ENCODE results near the gene P3H4.

GRCh38 chr17:41800601-41801373, 11.0 kb downstream of the P3H4 start:
- TF ChIP-seq, protein P1, sequence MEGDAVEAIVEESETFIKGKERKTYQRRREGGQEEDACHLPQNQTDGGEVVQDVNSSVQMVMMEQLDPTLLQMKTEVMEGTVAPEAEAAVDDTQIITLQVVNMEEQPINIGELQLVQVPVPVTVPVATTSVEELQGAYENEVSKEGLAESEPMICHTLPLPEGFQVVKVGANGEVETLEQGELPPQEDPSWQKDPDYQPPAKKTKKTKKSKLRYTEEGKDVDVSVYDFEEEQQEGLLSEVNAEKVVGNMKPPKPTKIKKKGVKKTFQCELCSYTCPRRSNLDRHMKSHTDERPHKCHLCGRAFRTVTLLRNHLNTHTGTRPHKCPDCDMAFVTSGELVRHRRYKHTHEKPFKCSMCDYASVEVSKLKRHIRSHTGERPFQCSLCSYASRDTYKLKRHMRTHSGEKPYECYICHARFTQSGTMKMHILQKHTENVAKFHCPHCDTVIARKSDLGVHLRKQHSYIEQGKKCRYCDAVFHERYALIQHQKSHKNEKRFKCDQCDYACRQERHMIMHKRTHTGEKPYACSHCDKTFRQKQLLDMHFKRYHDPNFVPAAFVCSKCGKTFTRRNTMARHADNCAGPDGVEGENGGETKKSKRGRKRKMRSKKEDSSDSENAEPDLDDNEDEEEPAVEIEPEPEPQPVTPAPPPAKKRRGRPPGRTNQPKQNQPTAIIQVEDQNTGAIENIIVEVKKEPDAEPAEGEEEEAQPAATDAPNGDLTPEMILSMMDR (optimal IDR thresholded peaks at IDR 0.05 in 1 of 3, IDR thresholded peaks at IDR 0.05 in 1 of 3, conservative IDR thresholded peaks at IDR 0.05 in 1 of 3; ENCODE audit: extremely low read depth in 1 of 3, insufficient read depth in 2 of 3, low read length in 3 of 3), result no peak
- TF ChIP-seq EZH2 (IDR thresholded peaks at IDR 0.05; ENCODE audit: low read length), result no peak
